HepG2 (cell line): ENCODE data around the gene TRAPPC12. TPM values are rescaled to one million over a fixed set of nuclear protein-coding genes. Genes with fewer than 3 reads are reported as not detected.

Source experiments
- CREBL2 ChIP-seq: sonication (generic); formaldehyde crosslinking; IDR thresholded peaks from 2 replicates; pipeline ENCODE4 v1.8.1; 2023; ENCODE audit warnings: missing genetic modification reagents, mild to moderate bottlenecking, borderline replicate concordance
- DMTF1 ChIP-seq: sonication (generic); formaldehyde crosslinking; IDR thresholded peaks from 2 replicates; pipeline ENCODE4 v1.4.0; 2020; ENCODE audit warnings: mild to moderate bottlenecking, missing genetic modification reagents
- GATA4 ChIP-seq: sonication (generic); IDR thresholded peaks from 2 replicates; pipeline ENCODE4 v1.6.1; 2016; ENCODE audit warnings: antibody characterized with exemption, low read depth, borderline replicate concordance
- HDAC1 ChIP-seq: sonication (generic); formaldehyde crosslinking; IDR thresholded peaks from 2 replicates; pipeline ENCODE4 v1.5.1; 2020; ENCODE audit warnings: mild to moderate bottlenecking, missing genetic modification reagents
- KLF12 ChIP-seq: sonication (generic); formaldehyde crosslinking; IDR thresholded peaks from 2 replicates; pipeline ENCODE4 v1.4.0; 2020; ENCODE audit warnings: missing genetic modification reagents, borderline replicate concordance
- MTF1 ChIP-seq: sonication (generic); formaldehyde crosslinking; IDR thresholded peaks from 2 replicates; pipeline ENCODE4 v1.5.0; 2020; ENCODE audit warnings: missing genetic modification reagents
- PAWR ChIP-seq: sonication (generic); formaldehyde crosslinking; IDR thresholded peaks from 2 replicates; pipeline ENCODE4 v1.4.0; 2020; ENCODE audit warnings: missing genetic modification reagents, mild to moderate bottlenecking, borderline replicate concordance
- RNF2 ChIP-seq: fragments of 450-650 bp; conservative IDR thresholded peaks from 2 replicates; pipeline ENCODE4 v1.6.1; 2016; ENCODE audit warnings: low read depth
- ZBTB1 ChIP-seq: sonication (generic); formaldehyde crosslinking; IDR thresholded peaks from 2 replicates; pipeline ENCODE4 v1.4.0; 2020; ENCODE audit warnings: missing genetic modification reagents, borderline replicate concordance
- ZBTB8A ChIP-seq: sonication (generic); formaldehyde crosslinking; IDR thresholded peaks from 2 replicates; pipeline ENCODE4 v1.4.0; 2020; ENCODE audit warnings: mild to moderate bottlenecking, low read depth, missing genetic modification reagents, borderline replicate concordance
- ZNF124 ChIP-seq: sonication (generic); formaldehyde crosslinking; IDR thresholded peaks from 2 replicates; pipeline ENCODE4 v1.4.0; 2020; ENCODE audit warnings: missing genetic modification reagents
- ZNF263 ChIP-seq: sonication (generic); formaldehyde crosslinking; IDR thresholded peaks from 2 replicates; pipeline ENCODE4 v1.4.0; 2020; ENCODE audit warnings: missing genetic modification reagents
- ZNF362 ChIP-seq: sonication (generic); formaldehyde crosslinking; IDR thresholded peaks from 2 replicates; pipeline ENCODE4 v1.4.0; 2020; ENCODE audit warnings: missing genetic modification reagents, mild to moderate bottlenecking, borderline replicate concordance
- ZNF639 ChIP-seq: conservative IDR thresholded peaks from 2 replicates; pipeline ENCODE4 v1.6.1; 2018; ENCODE audit warnings: missing genetic modification reagents
- ZNF652 ChIP-seq: IDR thresholded peaks from 2 replicates; pipeline ENCODE4 v1.6.1; 2016; ENCODE audit warnings: low read depth, borderline replicate concordance
- ZNF691 ChIP-seq: sonication (generic); formaldehyde crosslinking; IDR thresholded peaks from 2 replicates; pipeline ENCODE4 v1.4.0; 2020; ENCODE audit warnings: missing genetic modification reagents, low read depth, mild to moderate bottlenecking, borderline replicate concordance
- ZNF776 ChIP-seq: sonication (generic); formaldehyde crosslinking; IDR thresholded peaks from 2 replicates; pipeline ENCODE4 v1.4.0; 2020; ENCODE audit warnings: mild to moderate bottlenecking, missing genetic modification reagents
- ZNF800 ChIP-seq: sonication (generic); formaldehyde crosslinking; IDR thresholded peaks from 2 replicates; pipeline ENCODE4 v1.4.0; 2020; ENCODE audit warnings: missing genetic modification reagents
- ZNF891 ChIP-seq: sonication (generic); formaldehyde crosslinking; IDR thresholded peaks from 2 replicates; pipeline ENCODE4 v1.5.0; 2020; ENCODE audit warnings: mild to moderate bottlenecking, missing genetic modification reagents
- ZUFSP ChIP-seq: sonication (generic); formaldehyde crosslinking; IDR thresholded peaks from 2 replicates; pipeline ENCODE4 v1.9.0; 2021; ENCODE audit warnings: missing genetic modification reagents, mild to moderate bottlenecking, borderline replicate concordance
- polyA plus RNA-seq, 8 experiments: library from polyadenylated mRNA; depleted of rRNA in 3 of 8; stranded (reverse) in 7 of 8; unstranded in 1 of 8; fragments of >200 nt; fragmentation: Illumina TruSeq in 4 of 8; extraction: Trizol in 4 of 8; gene quantifications; 2 replicates each; pipeline versions ENCODE4 v1.2.1 to v1.2.3, GENCODE V29; 2011 to 2016; ENCODE audit warnings: low read depth in 4 of 8, missing spikeins in 1 of 8, mixed read lengths in 1 of 8; ENCODE audit not compliant: insufficient read depth in 1 of 8
- total RNA-seq, 5 experiments: library from RNA; depleted of rRNA; stranded (reverse); fragments of >200 nt; fragmentation: Illumina TruSeq; extraction: Trizol; gene quantifications; 2 replicates each; pipeline ENCODE4 v1.2.3, GENCODE V29; 2016; ENCODE audit warnings: low read depth in 1 of 5

TRAPPC12 gene
- total and polyA plus RNA-seq, 2 of the 13 experiments (the other 11 are each of a cell fraction or from before 2014, with no cell fraction given), result 46.4 to 97.7 TPM

- no peak for TF ChIP-seq ZNF691 (CRISPR knock-in tag)
- no peak for TF ChIP-seq RNF2
- no peak for TF ChIP-seq HDAC1 (CRISPR knock-in tag)
- TF ChIP-seq CREBL2 (CRISPR knock-in tag), result no peak
- no peak for TF ChIP-seq ZNF362 (CRISPR knock-in tag)
- no peak for TF ChIP-seq ZNF263 (CRISPR knock-in tag)
- TF ChIP-seq ZNF891 (CRISPR knock-in tag), result no peak
- TF ChIP-seq ZNF652, result peak; percentile 99
- no peak for TF ChIP-seq ZNF776 (CRISPR knock-in tag)
- TF ChIP-seq KLF12 (CRISPR knock-in tag), result no peak
- TF ChIP-seq PAWR (CRISPR knock-in tag), result no peak
- peak; percentile 55; the same call in 1 of the 2 replicates for TF ChIP-seq ZNF800 (CRISPR knock-in tag)
- no peak for TF ChIP-seq ZBTB1 (CRISPR knock-in tag)
- no peak for TF ChIP-seq ZUFSP (CRISPR knock-in tag)
- TF ChIP-seq ZBTB8A, result no peak; the same call in 1 of the 2 replicates
- TF ChIP-seq GATA4, result no peak
- TF ChIP-seq MTF1 (CRISPR knock-in tag), result no peak
- TF ChIP-seq ZNF639 (CRISPR knock-in tag), result 0 out of 2 replicates have a peak, but pooled peaks have one; percentile 35
- no peak for TF ChIP-seq DMTF1
- no peak for TF ChIP-seq ZNF124 (CRISPR knock-in tag)
Measured at GRCh38 chr2:3517948-3518495, 138.5 kb downstream of the TRAPPC12 start (continued).
